HEK293T (cell line): ENCODE results near the gene L3MBTL4.
"Not testable (repeated sequence)": the region's sequence is repeated elsewhere in the genome, so short reads cannot be mapped to it uniquely, and the experiment has no call there.

Experiments
- CTCF ChIA-PET: fragments of 350-600 bp; formaldehyde crosslinking; extraction: SDS; loops from one replicate; lab custom pipeline; 2021; ENCODE audit warnings: antibody characterized with exemption, inconsistent platforms; lab: Yijun Ruan, JAX
- POLR2A ChIA-PET: fragments of 350-600 bp; formaldehyde crosslinking; extraction: SDS; loops from one replicate; lab custom pipeline; 2020; ENCODE audit warnings: antibody characterized with exemption, inconsistent platforms; lab: Yijun Ruan, JAX
- DNase-seq: peaks from one replicate; pipeline ENCODE4 v3.0.0; 2012; ENCODE audit warnings: mixed read lengths; ENCODE audit errors: extremely low spot score
- ARNT ChIP-seq: fragments of 450-650 bp; IDR thresholded peaks from 2 replicates; pipeline ENCODE4 v1.6.1; 2017; ENCODE audit warnings: mild to moderate bottlenecking
- BHLHE40 ChIP-seq: fragments of 450-650 bp; IDR thresholded peaks from 2 replicates; pipeline ENCODE4 v1.6.1; 2016; ENCODE audit warnings: mild to moderate bottlenecking, moderate library complexity, borderline replicate concordance
- CTBP1 ChIP-seq: fragments of 450-650 bp; IDR thresholded peaks from 2 replicates; pipeline ENCODE4 v1.6.1; 2016; ENCODE audit warnings: borderline replicate concordance
- ELF4 ChIP-seq: fragments of 450-650 bp; IDR thresholded peaks from 2 replicates; pipeline ENCODE4 v1.6.1; 2017; ENCODE audit warnings: antibody characterized with exemption
- FOXA1 ChIP-seq: fragments of 450-650 bp; IDR thresholded peaks from 2 replicates; pipeline ENCODE4 v1.6.1; 2016; ENCODE audit warnings: mild to moderate bottlenecking
- FOXK2 ChIP-seq: fragments of 450-650 bp; IDR thresholded peaks from 2 replicates; pipeline ENCODE4 v1.6.1; 2016; ENCODE audit warnings: mild to moderate bottlenecking
- FOXM1 ChIP-seq: fragments of 450-650 bp; IDR thresholded peaks from 2 replicates; pipeline ENCODE4 v1.6.1; 2017; ENCODE audit warnings: mild to moderate bottlenecking, borderline replicate concordance
- HDGF ChIP-seq: fragments of 450-650 bp; IDR thresholded peaks from 2 replicates; pipeline ENCODE4 v1.6.1; 2017; ENCODE audit warnings: antibody characterized with exemption, borderline replicate concordance
- L3MBTL2 ChIP-seq: fragments of 450-650 bp; conservative IDR thresholded peaks from 2 replicates; pipeline ENCODE4 v1.6.1; 2016; ENCODE audit warnings: mild to moderate bottlenecking
- LEF1 ChIP-seq: fragments of 450-650 bp; IDR thresholded peaks from 2 replicates; pipeline ENCODE4 v1.6.1; 2017; ENCODE audit warnings: mild to moderate bottlenecking, borderline replicate concordance
- NFRKB ChIP-seq: fragments of 450-650 bp; IDR thresholded peaks from 2 replicates; pipeline ENCODE4 v1.6.1; 2016; ENCODE audit warnings: mild to moderate bottlenecking, moderate library complexity
- PKNOX1 ChIP-seq: fragments of 450-650 bp; IDR thresholded peaks from 2 replicates; pipeline ENCODE4 v1.6.1; 2016
- SP1 ChIP-seq: fragments of 450-650 bp; IDR thresholded peaks from 2 replicates; pipeline ENCODE4 v1.6.1; 2017
- SUZ12 ChIP-seq: fragments of 450-650 bp; IDR thresholded peaks from 2 replicates; pipeline ENCODE4 v1.6.1; 2016; ENCODE audit warnings: mild to moderate bottlenecking
- TARDBP ChIP-seq: fragments of 450-650 bp; IDR thresholded peaks from 2 replicates; pipeline ENCODE4 v1.6.1; 2016
- ZNF384 ChIP-seq: fragments of 450-650 bp; IDR thresholded peaks from 2 replicates; pipeline ENCODE4 v1.6.1; 2016

L3MBTL4 gene

GRCh38 chr18:6088432-6088831, 326.3 kb downstream of the L3MBTL4 start:
- DNase-seq: no peak
- CTCF ChIA-PET: no interaction called here
- TF ChIP-seq FOXK2 (no peak), TARDBP (no peak), BHLHE40 (no peak), FOXA1 (no peak), PKNOX1 (no peak), SP1 (no peak), NFRKB (no peak), CTBP1 (no peak), ELF4 (no peak), L3MBTL2 (no peak), HDGF (no peak), ZNF384 (no peak), FOXM1 (no peak), ARNT (no peak), SUZ12 (no peak), LEF1 (no peak)
- POLR2A ChIA-PET: no interaction called here

GRCh38 chr18:6086731-6087130, 328.0 kb downstream of the L3MBTL4 start:
- POLR2A ChIA-PET: no interaction called here

GRCh38 chr18:6079406-6079805, 335.3 kb downstream of the L3MBTL4 start:
- ChIA-PET POLR2A (no interaction called here), CTCF (no interaction called here)
- no peak for DNase-seq
- no peak for TF ChIP-seq BHLHE40
- TF ChIP-seq FOXA1: no peak
- TF ChIP-seq FOXK2: no peak

More at GRCh38 chr18:6086731-6087130, 328.0 kb downstream of the L3MBTL4 start:
- CTCF ChIA-PET: no interaction called here
- no peak for TF ChIP-seq NFRKB
- TF ChIP-seq TARDBP: no peak
- no peak for TF ChIP-seq ELF4
- TF ChIP-seq CTBP1: no peak
- TF ChIP-seq ZNF384: no peak
- TF ChIP-seq FOXA1: no peak
- TF ChIP-seq FOXK2: no peak
- no peak for TF ChIP-seq SP1
- no peak for TF ChIP-seq BHLHE40
- no peak for TF ChIP-seq LEF1
- no peak for TF ChIP-seq ARNT
- DNase-seq: no peak

- POLR2A ChIA-PET: no interaction called here
- TF ChIP-seq PKNOX1 (no peak), ARNT (no peak), NFRKB (no peak), CTBP1 (no peak)
- no peak for DNase-seq
- CTCF ChIA-PET: no interaction called here
These were observed 335.8 kb downstream of the L3MBTL4 start for GRCh38 chr18:6078877-6079276.

DNA sequence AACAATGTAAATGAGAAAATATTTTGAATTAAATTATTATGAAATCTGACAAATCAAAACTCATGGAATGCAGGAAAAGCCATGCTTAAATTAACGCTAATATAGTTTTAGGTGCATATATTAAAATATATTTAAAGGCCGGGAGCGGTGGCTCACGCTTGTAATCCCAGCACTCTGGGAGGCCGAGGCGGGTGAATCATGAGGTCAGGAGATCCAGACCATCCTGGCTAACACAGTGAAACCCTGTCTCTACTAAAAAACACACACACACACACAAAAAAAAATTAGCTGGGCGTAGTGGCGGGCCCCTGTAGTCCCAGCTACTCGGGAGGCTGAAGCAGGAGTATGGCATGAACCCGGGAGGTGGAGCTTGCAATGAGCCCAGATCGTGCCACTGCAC, 342.3 kb downstream of the L3MBTL4 start:
- DNase-seq, POLR2A ChIA-PET, CTCF ChIA-PET: not testable (repeated sequence)

DNA sequence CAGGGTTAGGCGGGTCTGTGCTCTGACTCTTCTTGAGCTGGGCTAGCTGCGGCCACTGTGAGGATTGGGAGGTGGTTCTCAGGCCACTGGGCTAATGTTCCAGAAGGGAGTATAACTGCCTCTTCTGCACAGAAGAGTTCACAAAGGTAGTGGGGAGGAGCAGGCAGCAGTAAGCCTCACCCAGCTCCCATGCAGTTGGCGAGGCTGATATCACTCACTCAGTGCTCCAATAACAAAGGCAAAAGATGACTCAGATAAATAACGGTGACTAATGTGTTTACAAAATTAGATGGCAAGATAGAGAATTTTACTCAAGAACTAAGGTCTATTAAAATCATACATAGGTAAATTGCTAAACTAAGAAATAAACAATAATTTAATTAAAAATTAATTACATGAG, 345.2 kb downstream of the L3MBTL4 start:
- POLR2A ChIA-PET: no interaction called here
- CTCF ChIA-PET: no interaction called here
- TF ChIP-seq PKNOX1 (no peak), ELF4 (no peak), BHLHE40 (no peak), NFRKB (no peak), FOXA1 (no peak), SUZ12 (no peak), L3MBTL2 (no peak), SP1 (no peak), ZNF384 (no peak), FOXM1 (no peak), CTBP1 (no peak), TARDBP (no peak)
- DNase-seq: no peak

GRCh38 chr18:6069103-6069502, 345.6 kb downstream of the L3MBTL4 start:
- TF ChIP-seq FOXA1: no peak
- TF ChIP-seq HDGF: no peak
- no peak for TF ChIP-seq ELF4
- no peak for TF ChIP-seq CTBP1
- no peak for TF ChIP-seq NFRKB
- no peak for TF ChIP-seq TARDBP
- TF ChIP-seq PKNOX1: no peak
- no peak for TF ChIP-seq SP1
- POLR2A ChIA-PET: no interaction called here
- DNase-seq: no peak
- CTCF ChIA-PET: no interaction called here
